HepG2 (cell line): ENCODE results near the gene PALM3. TPM values are rescaled to one million over a fixed set of nuclear protein-coding genes. Genes with fewer than 3 reads are reported as not detected.

Source experiments
- ATAC-seq: fragments of 200-7000 bp; cut with Tn5 transposase; 3 replicates; pipeline ENCODE4 v1.9.1; 2020; ENCODE audit warnings: mild to moderate bottlenecking, moderate library complexity
- BruUV-seq: library from RNA; stranded (reverse); fragments of 400-500 nt; replicated peaks from 2 replicates; lab custom pipeline; 2021; lab: Mats Ljungman, UMichigan
- CTCF ChIA-PET: fragments of 300-600 bp; formaldehyde crosslinking; extraction: SDS; loops from one replicate; lab custom pipeline; 2021; ENCODE audit warnings: low total read pairs, inconsistent platforms, low intra/inter-chr PET ratio; lab: Yijun Ruan, JAX
- POLR2A ChIA-PET: fragments of 350-600 bp; sonication (Branson Sonifier 250); formaldehyde crosslinking; loops from one replicate; lab custom pipeline; 2020; ENCODE audit warnings: antibody characterized with exemption, inconsistent platforms; lab: Yijun Ruan, JAX
- DNase-seq: peaks from one replicate; pipeline ENCODE4 v3.0.0-alpha.2; 2015; ENCODE audit warnings: low spot score
- FAIRE-seq: peaks from 3 replicates; lab custom pipeline; 2011; peaks lifted over from hg19 to GRCh38; lab: Jason Lieb, UNC
- H2AFZ ChIP-seq: one replicate; pipeline ENCODE4 v1.6.1; 2011; ENCODE audit warnings: low read length, inconsistent platforms
- H3K27ac ChIP-seq: fragments of 300-600 bp; 3 replicates; pipeline ENCODE4 v1.8.0; 2011; ENCODE audit warnings: mixed run types, mild to moderate bottlenecking, mixed read lengths, low read length, inconsistent platforms; ENCODE audit not compliant: insufficient read depth; ENCODE audit errors: extremely low read length
- H3K27me3 ChIP-seq, 2 experiments: fragments of 200-600 bp in 1 of 2; 2 replicates in 1 of 2; 3 replicates in 1 of 2; pipeline versions ENCODE4 v1.6.0 to v1.8.0; 2011; ENCODE audit warnings: low read length in 2 of 2, mild to moderate bottlenecking in 2 of 2, moderate library complexity in 2 of 2, inconsistent platforms in 1 of 2; ENCODE audit not compliant: insufficient read depth in 2 of 2, control insufficient read depth in 1 of 2
- H3K36me3 ChIP-seq, 2 experiments: fragments of 200-600 bp in 1 of 2; replicated peaks in 1 of 2; 2 replicates in 1 of 2; 3 replicates in 1 of 2; pipeline versions ENCODE4 v1.5.1 to v1.8.0; 2011; ENCODE audit warnings: low read length in 2 of 2, inconsistent platforms in 1 of 2; ENCODE audit not compliant: insufficient read depth in 2 of 2, control insufficient read depth in 1 of 2
- H3K4me1 ChIP-seq: 2 replicates; pipeline ENCODE4 v1.5.1; 2012; ENCODE audit warnings: low read length, inconsistent platforms; ENCODE audit not compliant: insufficient read depth
- H3K4me2 ChIP-seq: 2 replicates; pipeline ENCODE4 v1.6.0; 2011; ENCODE audit warnings: low read depth, low read length, inconsistent platforms
- H3K4me3 ChIP-seq, 3 experiments: fragments of 200-600 bp in 1 of 3; sonication (generic), shearing (Covaris generic) in 1 of 3; replicated peaks in 1 of 3; 2 replicates each; pipeline ENCODE4 v1.5.1; 2011 to 2016; ENCODE audit warnings: low read length in 3 of 3, inconsistent platforms in 2 of 3, low read depth in 2 of 3, mild to moderate bottlenecking in 2 of 3, control low read depth in 1 of 3, mixed read lengths in 1 of 3; ENCODE audit not compliant: insufficient read depth in 1 of 3
- H3K79me2 ChIP-seq: one replicate; pipeline ENCODE4 v1.6.1; 2011; ENCODE audit warnings: low read length, inconsistent platforms; ENCODE audit not compliant: insufficient read depth
- H3K9ac ChIP-seq: 2 replicates; pipeline ENCODE4 v1.6.0; 2011; ENCODE audit warnings: mild to moderate bottlenecking, low read depth, low read length, inconsistent platforms; ENCODE audit not compliant: insufficient read depth
- H3K9me3 ChIP-seq: 2 replicates; pipeline ENCODE4 v1.5.1; 2012; ENCODE audit warnings: mild to moderate bottlenecking, low read length
- H4K20me1 ChIP-seq: 2 replicates; pipeline ENCODE4 v1.6.0; 2011; ENCODE audit warnings: inconsistent platforms, mild to moderate bottlenecking, low read length, moderate library complexity; ENCODE audit not compliant: insufficient read depth
- CBFB ChIP-seq: sonication (generic); formaldehyde crosslinking; IDR thresholded peaks from 2 replicates; pipeline ENCODE4 v1.4.0; 2020; ENCODE audit warnings: missing genetic modification reagents
- CCAR2 ChIP-seq: fragments of 200-400 bp; formaldehyde crosslinking; optimal IDR thresholded peaks from 2 replicates; pipeline ENCODE3; 2018; ENCODE audit warnings: low read depth, mild to moderate bottlenecking, low read length, moderate library complexity
- DR1 ChIP-seq: sonication (generic); formaldehyde crosslinking; IDR thresholded peaks from 2 replicates; pipeline ENCODE4 v1.8.0; 2021; ENCODE audit warnings: mild to moderate bottlenecking, missing genetic modification reagents, inconsistent platforms
- FOXK1 ChIP-seq: sonication (generic); formaldehyde crosslinking; IDR thresholded peaks from 2 replicates; pipeline ENCODE4 v1.4.0; 2020; ENCODE audit warnings: low read depth, missing genetic modification reagents, borderline replicate concordance
- GATAD2A ChIP-seq: IDR thresholded peaks from 2 replicates; pipeline ENCODE4 v1.6.1; 2016
- HMG20A ChIP-seq: IDR thresholded peaks from 2 replicates; pipeline ENCODE4 v1.6.1; 2016; ENCODE audit warnings: borderline replicate concordance
- MBD4 ChIP-seq: IDR thresholded peaks from 2 replicates; pipeline ENCODE4 v1.6.1; 2012; ENCODE audit warnings: low read length, inconsistent platforms, borderline replicate concordance
- MEIS1 ChIP-seq: sonication (generic); formaldehyde crosslinking; IDR thresholded peaks from 2 replicates; pipeline ENCODE4 v1.9.0; 2021; ENCODE audit warnings: mild to moderate bottlenecking, missing genetic modification reagents, moderate library complexity, borderline replicate concordance
- MXD4 ChIP-seq: IDR thresholded peaks from 2 replicates; pipeline ENCODE4 v1.6.1; 2016; ENCODE audit warnings: mild to moderate bottlenecking, missing biosample characterization, missing genetic modification reagents
- NBN ChIP-seq: fragments of 450-650 bp; conservative IDR thresholded peaks from 2 replicates; pipeline ENCODE4 v1.6.1; 2017
- PCBP1 ChIP-seq: fragments of 200-400 bp; formaldehyde crosslinking; IDR thresholded peaks from 2 replicates; pipeline ENCODE4 v1.6.1; 2017; ENCODE audit warnings: mild to moderate bottlenecking, low read depth, low read length, borderline replicate concordance
- POLR2AphosphoS5 ChIP-seq: IDR thresholded peaks from 2 replicates; pipeline ENCODE4 v1.6.1; 2012; ENCODE audit warnings: low read depth, low read length
- RNF2 ChIP-seq: fragments of 450-650 bp; conservative IDR thresholded peaks from 2 replicates; pipeline ENCODE4 v1.6.1; 2016; ENCODE audit warnings: low read depth
- TGIF2 ChIP-seq: IDR thresholded peaks from 2 replicates; pipeline ENCODE4 v1.6.1; 2016; ENCODE audit warnings: control low read depth, missing compliant biosample characterization
- ZC3H13 ChIP-seq: sonication (generic); formaldehyde crosslinking; IDR thresholded peaks from 2 replicates; pipeline ENCODE4 v1.8.1; 2023; ENCODE audit warnings: mild to moderate bottlenecking, missing genetic modification reagents, moderate library complexity
- ZEB1 ChIP-seq: IDR thresholded peaks from 2 replicates; pipeline ENCODE4 v1.6.1; 2012; ENCODE audit warnings: mild to moderate bottlenecking, low read depth, inconsistent platforms; ENCODE audit not compliant: insufficient replicate concordance
- ZNF556 ChIP-seq: sonication (generic); formaldehyde crosslinking; IDR thresholded peaks from 2 replicates; pipeline ENCODE4 v1.4.0; 2020; ENCODE audit warnings: mild to moderate bottlenecking, missing genetic modification reagents, borderline replicate concordance
- ZNF644 ChIP-seq: IDR thresholded peaks from 2 replicates; pipeline ENCODE4 v1.6.1; 2016; ENCODE audit warnings: low read depth
- ZNF713 ChIP-seq: sonication (generic); formaldehyde crosslinking; IDR thresholded peaks from 2 replicates; pipeline ENCODE4 v1.4.0; 2020; ENCODE audit warnings: mild to moderate bottlenecking, missing genetic modification reagents
- ZNF724P ChIP-seq: sonication (generic); formaldehyde crosslinking; IDR thresholded peaks from 2 replicates; pipeline ENCODE4 v1.8.0; 2022; ENCODE audit warnings: missing genetic modification reagents, borderline replicate concordance
- WGBS: methylation state at CpG from one replicate; pipeline ENCODE4 v1.1.6; 2017; ENCODE audit warnings: low lambda C conversion rate; 5-methylcytosine and 5-hydroxymethylcytosine counted together
- in situ Hi-C: cut with HindIII; loops from 2 replicates; pipeline ENCODE4 v1.10.0; 2017; ENCODE audit warnings: low pct_unique_long_range_greater_than_20kb; ENCODE audit not compliant: extremely low pct_ligation_motif_present
- intact Hi-C: fragments of 100-400 bp; cut with micrococcal nuclease; formaldehyde crosslinking; loops from one replicate; pipeline ENCODE4 v1.10.0; 2022; ENCODE audit not compliant: unreplicated experiment
- polyA plus RNA-seq, 8 experiments: library from polyadenylated mRNA; depleted of rRNA in 3 of 8; stranded (reverse) in 7 of 8; unstranded in 1 of 8; fragments of >200 nt; fragmentation: Illumina TruSeq in 4 of 8; extraction: Trizol in 4 of 8; gene quantifications; 2 replicates each; pipeline versions ENCODE4 v1.2.1 to v1.2.3, GENCODE V29; 2011 to 2016; ENCODE audit warnings: low read depth in 4 of 8, missing spikeins in 1 of 8, mixed read lengths in 1 of 8; ENCODE audit not compliant: insufficient read depth in 1 of 8
- total RNA-seq, 5 experiments: library from RNA; depleted of rRNA; stranded (reverse); fragments of >200 nt; fragmentation: Illumina TruSeq; extraction: Trizol; gene quantifications; 2 replicates each; pipeline ENCODE4 v1.2.3, GENCODE V29; 2016; ENCODE audit warnings: low read depth in 1 of 5
- TF ChIP-seq, protein P1 (sequence below): sonication (generic); formaldehyde crosslinking; IDR thresholded peaks from 2 replicates; pipeline ENCODE4 v1.4.0; 2020; ENCODE audit warnings: mild to moderate bottlenecking, missing genetic modification reagents
- TF ChIP-seq, protein P2 (sequence below): sonication (generic); formaldehyde crosslinking; IDR thresholded peaks from 2 replicates; pipeline ENCODE4 v1.4.0; 2020; ENCODE audit warnings: missing genetic modification reagents, borderline replicate concordance

The PALM3 gene
- total and polyA plus RNA-seq, 2 of the 13 experiments (the other 11 are each of a cell fraction or from before 2014, with no cell fraction given): 0.79 to 2.4 TPM

DNA sequence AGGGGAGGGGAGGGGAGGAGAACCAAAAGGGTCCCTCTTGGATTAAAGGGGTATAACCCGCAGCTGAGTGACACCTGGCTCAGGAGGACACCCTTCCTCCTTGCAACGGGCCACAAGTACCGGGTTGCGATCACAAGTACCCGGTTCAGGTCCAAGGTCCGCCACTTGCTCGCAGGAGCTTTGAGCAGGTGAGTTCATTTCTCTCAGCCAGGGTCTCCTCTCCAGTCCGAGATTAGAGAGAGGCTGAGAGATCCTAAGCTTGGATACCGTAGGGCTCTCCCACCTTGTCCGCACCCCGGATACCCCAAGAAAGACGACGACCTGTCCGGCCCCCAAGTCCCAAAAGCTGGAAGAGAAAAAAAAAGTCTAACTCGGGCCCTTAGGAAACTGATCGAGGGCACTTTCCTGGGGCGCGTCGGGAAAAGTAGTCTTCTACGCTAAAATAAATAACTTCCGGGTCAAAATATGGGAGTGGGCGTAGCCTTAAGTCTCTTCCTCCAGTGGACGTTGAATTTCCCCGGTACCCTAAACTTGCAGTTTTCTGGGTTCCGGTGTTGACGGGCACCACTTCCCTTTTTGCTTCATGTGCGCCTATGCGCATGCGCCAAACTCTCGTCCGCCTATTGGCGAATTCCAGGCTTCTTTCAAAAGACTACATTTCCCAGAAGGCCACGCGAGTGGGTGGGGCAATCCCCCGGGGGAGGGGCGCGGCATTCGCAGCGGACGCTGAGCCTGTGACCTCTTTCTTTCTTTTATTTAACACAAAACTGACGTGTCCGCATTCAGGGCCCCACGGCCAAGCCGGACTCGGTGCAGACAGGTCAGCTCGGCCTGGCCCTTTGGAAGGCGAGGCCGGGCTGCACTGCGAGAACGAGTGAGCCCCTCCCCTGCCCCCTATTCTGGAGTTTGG lies 19.3 kb upstream of the PALM3 start:
- Histone ChIP-seq H3K9me3 (no peaks in the 10 kb centered on the region), H3K4me1 (peaks cover 38% of the 10 kb centered on the region), H3K27me3 (no peaks in the 10 kb centered on the region; a peak in 1 of 5 replicates), H3K4me3 (peak overlapping the region; percentile 79 to 95 (median 87)), H3K36me3 (no peaks in the 10 kb centered on the region), H3K4me2 (peak overlapping the region; percentile 95), H3K9ac (peak overlapping the region; percentile 92), H2AFZ (no peak overlapping the region), H3K27ac (peak overlapping the region; percentile 91), H4K20me1 (no peaks in the 10 kb centered on the region), H3K79me2 (peaks cover 5% of the 10 kb centered on the region)
- ChIA-PET POLR2A (interaction anchor here (0.6 to 3.4 kb wide), 15 partner anchors 9 to 1332 kb away, joined by 3 to 14 read pairs (median 4); partner anchors contain the start of genes ASF1B, DCAF15, MISP3 and PRKACA), CTCF (no interaction called here)
- in situ Hi-C loops (no loop called here), intact Hi-C loops (loop anchor here (1.0 to 5.0 kb wide), 3 partner anchors 9 to 56 kb away; partner anchors contain the start of genes ASF1B, PRKACA and SAMD1)
- DNase-seq (peak; percentile 99), FAIRE-seq (peak; percentile 99), ATAC-seq (peak; percentile 80)
- TSS peak; percentile 94 for BruUV-seq
- under 1% methylated on average over 36 of the region's 50 CpGs for WGBS
- peak; percentile 83; the same call in 1 of the 2 replicates for TF ChIP-seq ZC3H13 (CRISPR knock-in tag)
- TF ChIP-seq DR1: 0 out of 2 replicates have a peak, but pooled peaks have one; percentile 39
- peak; percentile 96 for TF ChIP-seq FOXK1
- TF ChIP-seq, protein P1, sequence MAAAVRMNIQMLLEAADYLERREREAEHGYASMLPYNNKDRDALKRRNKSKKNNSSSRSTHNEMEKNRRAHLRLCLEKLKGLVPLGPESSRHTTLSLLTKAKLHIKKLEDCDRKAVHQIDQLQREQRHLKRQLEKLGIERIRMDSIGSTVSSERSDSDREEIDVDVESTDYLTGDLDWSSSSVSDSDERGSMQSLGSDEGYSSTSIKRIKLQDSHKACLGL (CRISPR knock-in tag): no peak
- 0 out of 2 replicates have a peak, but pooled peaks have one; percentile 39 for TF ChIP-seq PCBP1
- TF ChIP-seq NBN: no peak
- no peak for TF ChIP-seq MBD4
- peak; percentile 47; the same call in 1 of the 2 replicates for TF ChIP-seq MXD4
- no peak for TF ChIP-seq HMG20A (CRISPR knock-in tag)
- TF ChIP-seq ZNF556: peak; percentile 53; the same call in 1 of the 2 replicates
- peak; percentile 79 for TF ChIP-seq POLR2AphosphoS5
- TF ChIP-seq ZNF713 (CRISPR knock-in tag): peak; percentile 80; the same call in 1 of the 2 replicates
- TF ChIP-seq, protein P2, sequence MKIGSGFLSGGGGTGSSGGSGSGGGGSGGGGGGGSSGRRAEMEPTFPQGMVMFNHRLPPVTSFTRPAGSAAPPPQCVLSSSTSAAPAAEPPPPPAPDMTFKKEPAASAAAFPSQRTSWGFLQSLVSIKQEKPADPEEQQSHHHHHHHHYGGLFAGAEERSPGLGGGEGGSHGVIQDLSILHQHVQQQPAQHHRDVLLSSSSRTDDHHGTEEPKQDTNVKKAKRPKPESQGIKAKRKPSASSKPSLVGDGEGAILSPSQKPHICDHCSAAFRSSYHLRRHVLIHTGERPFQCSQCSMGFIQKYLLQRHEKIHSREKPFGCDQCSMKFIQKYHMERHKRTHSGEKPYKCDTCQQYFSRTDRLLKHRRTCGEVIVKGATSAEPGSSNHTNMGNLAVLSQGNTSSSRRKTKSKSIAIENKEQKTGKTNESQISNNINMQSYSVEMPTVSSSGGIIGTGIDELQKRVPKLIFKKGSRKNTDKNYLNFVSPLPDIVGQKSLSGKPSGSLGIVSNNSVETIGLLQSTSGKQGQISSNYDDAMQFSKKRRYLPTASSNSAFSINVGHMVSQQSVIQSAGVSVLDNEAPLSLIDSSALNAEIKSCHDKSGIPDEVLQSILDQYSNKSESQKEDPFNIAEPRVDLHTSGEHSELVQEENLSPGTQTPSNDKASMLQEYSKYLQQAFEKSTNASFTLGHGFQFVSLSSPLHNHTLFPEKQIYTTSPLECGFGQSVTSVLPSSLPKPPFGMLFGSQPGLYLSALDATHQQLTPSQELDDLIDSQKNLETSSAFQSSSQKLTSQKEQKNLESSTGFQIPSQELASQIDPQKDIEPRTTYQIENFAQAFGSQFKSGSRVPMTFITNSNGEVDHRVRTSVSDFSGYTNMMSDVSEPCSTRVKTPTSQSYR (CRISPR knock-in tag): peak; percentile 88
- no peak for TF ChIP-seq CBFB (CRISPR knock-in tag)
- no peak for TF ChIP-seq ZEB1
- TF ChIP-seq CCAR2: no peak
- peak; percentile 35; the same call in 1 of the 2 replicates for TF ChIP-seq MEIS1
- TF ChIP-seq ZNF644 (CRISPR knock-in tag): no peak
- TF ChIP-seq ZNF724P (CRISPR knock-in tag): 0 out of 2 replicates have a peak, but pooled peaks have one; percentile 8
- peak; percentile 29; the same call in 1 of the 2 replicates for TF ChIP-seq TGIF2 (CRISPR knock-in tag)
- TF ChIP-seq GATAD2A: no peak
- no peak for TF ChIP-seq RNF2
